ENCODE data around the gene RHOB. TPM values are rescaled to one million over a fixed set of nuclear protein-coding genes. Genes with fewer than 3 reads are reported as not detected.

The RHOB gene
- total RNA-seq, 4 donors from 2014 or later: 809 to 1,532 (median 1,203) TPM

DNA sequence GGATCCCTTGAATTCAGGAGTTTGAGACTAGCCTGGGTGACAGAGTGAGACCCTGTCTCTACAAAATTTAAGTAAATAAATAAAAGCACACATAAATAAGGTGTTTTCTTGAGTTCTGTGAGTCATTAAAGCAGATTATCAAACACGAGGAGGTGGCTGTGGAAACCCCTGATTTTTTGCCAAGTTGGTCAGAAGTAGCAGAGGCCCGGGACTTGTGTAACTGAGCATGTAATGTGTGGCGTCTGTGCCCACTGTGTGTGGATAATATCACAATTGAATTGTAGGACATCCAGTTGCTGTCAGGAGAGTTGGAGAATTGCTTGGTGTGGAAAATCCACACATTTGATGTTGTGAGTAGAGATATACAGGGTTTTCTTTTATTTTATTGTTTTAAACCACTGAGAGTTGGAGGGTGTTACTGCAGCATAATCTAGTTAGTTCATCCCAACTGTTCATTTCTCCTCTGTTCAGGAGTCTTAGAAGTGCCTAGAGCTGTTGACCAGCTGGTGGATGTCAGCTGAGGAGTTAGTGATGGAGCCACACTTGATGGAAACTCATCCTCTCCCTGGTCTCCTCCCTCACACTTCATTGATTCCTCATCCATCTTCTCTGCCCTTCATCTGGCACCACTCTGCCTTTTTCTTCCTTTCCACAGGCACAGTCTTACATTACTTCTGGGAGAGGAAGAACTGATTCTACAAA lies 45.9 kb upstream of the RHOB start:
- H3K36me3 ChIP-seq: no peaks in the 10 kb centered on the region
- H3K4me1 ChIP-seq: peaks cover 0 to 46% (median 44%) of the 10 kb centered on the region in 4 donors
- no peaks in the 10 kb centered on the region for H3K27me3 ChIP-seq
- intact Hi-C loops (cut with DNase I): loop anchor here (5.0 kb wide), 1 partner anchor 231 kb away; no protein-coding TSS in a partner anchor
- DNase-seq (ENCODE audit: extremely low spot score): no peak
- H3K27ac ChIP-seq (replicated peaks in 1 of 4): peak overlapping the region; percentile 64 to 78 (median 74)
- 55% methylated on average over 3 of the region's 3 CpGs for WGBS
- no peak overlapping the region for H3K4me3 ChIP-seq
- TF ChIP-seq, protein P1, sequence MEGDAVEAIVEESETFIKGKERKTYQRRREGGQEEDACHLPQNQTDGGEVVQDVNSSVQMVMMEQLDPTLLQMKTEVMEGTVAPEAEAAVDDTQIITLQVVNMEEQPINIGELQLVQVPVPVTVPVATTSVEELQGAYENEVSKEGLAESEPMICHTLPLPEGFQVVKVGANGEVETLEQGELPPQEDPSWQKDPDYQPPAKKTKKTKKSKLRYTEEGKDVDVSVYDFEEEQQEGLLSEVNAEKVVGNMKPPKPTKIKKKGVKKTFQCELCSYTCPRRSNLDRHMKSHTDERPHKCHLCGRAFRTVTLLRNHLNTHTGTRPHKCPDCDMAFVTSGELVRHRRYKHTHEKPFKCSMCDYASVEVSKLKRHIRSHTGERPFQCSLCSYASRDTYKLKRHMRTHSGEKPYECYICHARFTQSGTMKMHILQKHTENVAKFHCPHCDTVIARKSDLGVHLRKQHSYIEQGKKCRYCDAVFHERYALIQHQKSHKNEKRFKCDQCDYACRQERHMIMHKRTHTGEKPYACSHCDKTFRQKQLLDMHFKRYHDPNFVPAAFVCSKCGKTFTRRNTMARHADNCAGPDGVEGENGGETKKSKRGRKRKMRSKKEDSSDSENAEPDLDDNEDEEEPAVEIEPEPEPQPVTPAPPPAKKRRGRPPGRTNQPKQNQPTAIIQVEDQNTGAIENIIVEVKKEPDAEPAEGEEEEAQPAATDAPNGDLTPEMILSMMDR (IDR thresholded peaks at IDR 0.05): no peak
- TF ChIP-seq POLR2AphosphoS5 (IDR thresholded peaks at IDR 0.05) (peak; percentile 54 to 63), EP300 (IDR thresholded peaks at IDR 0.05) (no peak), POLR2A (IDR thresholded peaks at IDR 0.05; ENCODE audit: low read depth) (no peak)
- no peaks in the 10 kb centered on the region for H3K9me3 ChIP-seq

DNA sequence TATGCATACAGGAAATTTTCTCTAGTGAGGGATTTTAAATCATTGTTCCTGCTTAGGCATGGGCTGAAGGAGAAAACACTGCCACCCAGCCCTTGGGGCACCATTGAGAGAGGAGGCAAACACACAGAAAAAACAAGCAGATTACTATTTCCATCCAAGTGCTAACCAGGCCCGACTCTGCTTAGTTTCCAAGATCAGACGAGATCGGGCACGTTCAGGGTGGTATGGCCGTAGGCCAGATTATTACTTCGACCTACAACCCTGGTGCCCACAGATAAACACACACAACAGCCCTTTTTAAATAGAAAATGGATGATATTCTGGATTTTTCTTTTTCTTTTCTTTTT lies 45.4 kb upstream of the RHOB start:
- DNase-seq (ENCODE audit: extremely low spot score): no peak
- Histone ChIP-seq H3K4me3 (no peak overlapping the region), H3K27me3 (no peaks in the 10 kb centered on the region), H3K4me1 (peaks cover 0 to 46% (median 44%) of the 10 kb centered on the region in 4 donors), H3K9me3 (no peaks in the 10 kb centered on the region), H3K36me3 (no peaks in the 10 kb centered on the region), H3K27ac (replicated peaks in 1 of 4) (peak overlapping the region; percentile 64 to 78 (median 74))
- intact Hi-C loops (cut with DNase I): loop anchor here (5.0 kb wide), 1 partner anchor 231 kb away; no protein-coding TSS in a partner anchor
- TF ChIP-seq EP300 (IDR thresholded peaks at IDR 0.05) (no peak), POLR2A (IDR thresholded peaks at IDR 0.05; ENCODE audit: low read depth) (no peak), POLR2AphosphoS5 (IDR thresholded peaks at IDR 0.05) (no peak)
- TF ChIP-seq, protein P1 (IDR thresholded peaks at IDR 0.05): no peak
- WGBS: 57% methylated on average over 6 of the region's 6 CpGs

DNA sequence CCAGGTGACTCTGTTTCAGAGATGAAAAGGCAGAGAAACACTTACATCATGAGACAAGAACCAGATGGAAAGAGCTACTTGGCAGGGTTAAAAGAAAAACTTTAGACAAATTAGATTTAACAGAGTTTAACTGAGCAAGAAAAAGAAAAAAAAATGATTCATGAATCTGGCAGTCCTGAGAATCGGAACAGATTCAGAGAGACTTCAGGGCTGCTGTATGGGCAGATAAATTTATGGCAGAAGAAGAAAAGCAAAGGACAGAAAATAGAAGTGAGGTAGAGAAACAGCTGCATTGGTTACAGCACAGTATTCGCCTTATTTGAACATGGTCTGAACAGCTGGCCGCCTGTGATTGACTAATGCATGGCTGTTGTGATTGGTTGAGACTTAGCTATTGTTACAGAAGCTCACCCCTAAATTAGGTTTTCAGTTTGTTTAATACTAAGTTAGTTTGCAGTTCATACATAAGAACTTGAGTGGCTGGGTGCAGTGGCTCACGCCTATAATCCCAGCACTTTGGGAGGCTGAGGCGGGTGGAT lies 43.0 kb upstream of the RHOB start:
- intact Hi-C loops (cut with DNase I): loop anchor here (5.0 kb wide), 1 partner anchor 228 kb away; no protein-coding TSS in a partner anchor
- no peak for DNase-seq (ENCODE audit: extremely low spot score)
- Histone ChIP-seq H3K4me1 (peaks cover 0 to 45% (median 39%) of the 10 kb centered on the region in 4 donors), H3K27ac (replicated peaks in 1 of 4) (peak overlapping the region; percentile 53 to 78 (median 74)), H3K36me3 (no peaks in the 10 kb centered on the region), H3K9me3 (peaks cover 0 to 13% (median 7%) of the 10 kb centered on the region in 4 donors), H3K4me3 (no peak overlapping the region), H3K27me3 (no peaks in the 10 kb centered on the region)
- 49% methylated on average over 5 of the region's 5 CpGs for WGBS
- TF ChIP-seq, protein P1 (IDR thresholded peaks at IDR 0.05): no peak
- TF ChIP-seq POLR2A (IDR thresholded peaks at IDR 0.05; ENCODE audit: low read depth) (no peak), POLR2AphosphoS5 (IDR thresholded peaks at IDR 0.05) (peak in 1 of 2 donors; percentile 23)

DNA sequence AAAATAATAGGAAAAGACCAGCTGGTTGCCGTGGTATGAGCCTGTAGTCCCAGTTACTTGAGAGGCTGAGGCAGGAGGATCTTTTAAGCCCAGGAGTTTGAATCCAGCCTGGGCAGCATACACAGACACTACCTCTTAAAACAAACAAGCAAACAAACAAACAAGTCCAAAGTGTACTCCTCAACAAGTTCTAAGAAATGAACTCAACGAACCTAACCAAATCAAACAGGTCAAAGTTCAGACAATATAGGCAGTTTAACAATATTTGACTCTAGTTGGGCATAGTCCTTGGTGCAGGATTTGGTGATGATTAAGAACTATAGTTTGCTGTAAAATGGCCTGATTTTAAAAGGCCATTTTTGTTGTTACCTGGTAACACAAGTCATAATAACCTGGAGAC lies 41.9 kb upstream of the RHOB start:
- Histone ChIP-seq H3K4me3 (no peak overlapping the region), H3K27ac (replicated peaks in 1 of 4) (peak overlapping the region in 2 of 4 donors; percentile 72 to 78), H3K36me3 (no peaks in the 10 kb centered on the region), H3K9me3 (peaks cover 0 to 23% (median 15%) of the 10 kb centered on the region in 4 donors), H3K4me1 (peaks cover 0 to 35% (median 29%) of the 10 kb centered on the region in 4 donors), H3K27me3 (no peaks in the 10 kb centered on the region)
- TF ChIP-seq, protein P1 (IDR thresholded peaks at IDR 0.05): no peak
- TF ChIP-seq POLR2AphosphoS5 (IDR thresholded peaks at IDR 0.05) (no peak), EP300 (IDR thresholded peaks at IDR 0.05) (no peak), POLR2A (IDR thresholded peaks at IDR 0.05; ENCODE audit: low read depth) (no peak)
- intact Hi-C loops (cut with DNase I): loop anchor here (5.0 kb wide), 1 partner anchor 227 kb away; no protein-coding TSS in a partner anchor
- 98% methylated on average over 2 of the region's 2 CpGs for WGBS
- DNase-seq (ENCODE audit: extremely low spot score): no peak
